Keratinocyte (primary cell): ENCODE data around the gene DNAJA4. TPM values are rescaled to one million over a fixed set of nuclear protein-coding genes. Genes with fewer than 3 reads are reported as not detected.

Experiments used
- DNase-seq: peaks from one replicate; pipeline ENCODE4 v3.0.0-alpha.2; 2011; ENCODE audit warnings: low read depth, missing footprints, low spot score
- FAIRE-seq: peaks from 2 replicates; lab custom pipeline; 2011; peaks lifted over from hg19 to GRCh38; lab: Jason Lieb, UNC
- H2AFZ ChIP-seq: 2 replicates; pipeline ENCODE4 v1.6.0; 2012; ENCODE audit warnings: low read length, control low read depth, inconsistent platforms; ENCODE audit not compliant: control insufficient read depth
- H3K27ac ChIP-seq: 2 replicates; pipeline ENCODE4 v1.5.1; 2011; ENCODE audit warnings: low read length; ENCODE audit not compliant: control insufficient read depth, insufficient read depth
- H3K27me3 ChIP-seq: 3 replicates; pipeline ENCODE4 v1.6.0; 2011; ENCODE audit warnings: low read length; ENCODE audit not compliant: control insufficient read depth, insufficient read depth; ENCODE audit errors: extremely low read depth
- H3K36me3 ChIP-seq, 2 experiments: 2 replicates in 1 of 2; 3 replicates in 1 of 2; pipeline ENCODE4 v1.5.1; 2011; ENCODE audit warnings: low read length in 2 of 2, mild to moderate bottlenecking in 1 of 2; ENCODE audit not compliant: control insufficient read depth in 2 of 2, insufficient read depth in 2 of 2; ENCODE audit errors: extremely low read depth in 1 of 2
- H3K4me1 ChIP-seq: 3 replicates; pipeline ENCODE4 v1.5.1; 2011; ENCODE audit warnings: low read length; ENCODE audit not compliant: control insufficient read depth, insufficient read depth; ENCODE audit errors: extremely low read depth
- H3K4me2 ChIP-seq: 3 replicates; pipeline ENCODE4 v1.6.0; 2011; ENCODE audit warnings: low read depth, low read length; ENCODE audit not compliant: control insufficient read depth, insufficient read depth; ENCODE audit errors: extremely low read depth
- H3K4me3 ChIP-seq, 3 experiments: fragments of 200-600 bp in 1 of 3; sonication (generic) in 1 of 3; 2 replicates in 2 of 3; 3 replicates in 1 of 3; pipeline ENCODE4 v1.5.1; 2011 to 2016; ENCODE audit warnings: low read length in 3 of 3, mild to moderate bottlenecking in 3 of 3, control low read depth in 2 of 3, inconsistent platforms in 1 of 3, low read depth in 1 of 3, mixed read lengths in 1 of 3, mixed run types in 1 of 3, moderate library complexity in 1 of 3; ENCODE audit not compliant: control insufficient read depth in 2 of 3, insufficient read depth in 2 of 3; ENCODE audit errors: extremely low read depth in 1 of 3
- H3K79me2 ChIP-seq: 2 replicates; pipeline ENCODE4 v1.6.0; 2012; ENCODE audit warnings: low read length; ENCODE audit not compliant: control insufficient read depth, insufficient read depth
- H3K9ac ChIP-seq: 3 replicates; pipeline ENCODE4 v1.6.0; 2011; ENCODE audit warnings: low read length; ENCODE audit not compliant: control insufficient read depth, insufficient read depth; ENCODE audit errors: extremely low read depth
- H3K9me1 ChIP-seq: 3 replicates; pipeline ENCODE4 v1.6.0; 2011; ENCODE audit warnings: low read length; ENCODE audit not compliant: control insufficient read depth, insufficient read depth; ENCODE audit errors: extremely low read depth
- H3K9me3 ChIP-seq: 2 replicates; pipeline ENCODE4 v1.5.1; 2012; ENCODE audit warnings: low read depth, low read length; ENCODE audit not compliant: control insufficient read depth
- H4K20me1 ChIP-seq: 3 replicates; pipeline ENCODE4 v1.6.0; 2011; ENCODE audit warnings: low read length; ENCODE audit not compliant: control insufficient read depth, insufficient read depth; ENCODE audit errors: extremely low read depth
- CTCF ChIP-seq, 3 experiments: IDR thresholded peaks in 1 of 3; conservative IDR thresholded peaks in 1 of 3; optimal IDR thresholded peaks in 1 of 3; 2 replicates in 2 of 3; 3 replicates in 1 of 3; pipeline versions ENCODE3 to v1.5.1; 2011; ENCODE audit warnings: low read length in 3 of 3, mild to moderate bottlenecking in 3 of 3, moderate library complexity in 2 of 3, control low read depth in 1 of 3, inconsistent platforms in 1 of 3; ENCODE audit not compliant: insufficient read depth in 2 of 3; ENCODE audit errors: extremely low read depth in 1 of 3
- EZH2 ChIP-seq: IDR thresholded peaks from one replicate; pipeline ENCODE4 v1.6.1; 2012; ENCODE audit warnings: inconsistent platforms, mild to moderate bottlenecking, low read length, moderate library complexity
- dilution Hi-C: fragments of 300-500 bp; cut with MboI; formaldehyde crosslinking; loops from one replicate; pipeline ENCODE4 v1.7.0; 2020; ENCODE audit warnings: low sequenced_read_pairs; ENCODE audit not compliant: extremely low pct_ligation_motif_present
- polyA plus RNA-seq, 5 experiments: library from polyadenylated mRNA; depleted of rRNA in 3 of 5; stranded (reverse) in 3 of 5; stranded (forward) in 1 of 5; unstranded in 1 of 5; fragments of >200 nt; gene quantifications; 1 replicate in 1 of 5; 2 replicates in 3 of 5; 3 replicates in 1 of 5; pipeline versions ENCODE4 v1.2.1 to v1.2.3, GENCODE V29; 2011 to 2012; ENCODE audit warnings: missing spikeins in 2 of 5, low read depth in 1 of 5, low replicate concordance in 1 of 5

DNAJA4 gene
- polyA plus RNA-seq, 1 donor (not counting 4 experiments of a cell fraction or from before 2014, with no cell fraction given), result 4.1 TPM

GRCh38 chr15:78316283-78317083, 52.1 kb downstream of the DNAJA4 start:
- Histone ChIP-seq H3K4me3 (no peak overlapping the region), H3K4me2 (peak overlapping the region; percentile 64), H4K20me1 (no peaks in the 10 kb centered on the region), H3K27me3 (no peaks in the 10 kb centered on the region), H3K27ac (no peak overlapping the region), H3K79me2 (no peaks in the 10 kb centered on the region), H3K4me1 (peaks cover 12% of the 10 kb centered on the region), H2AFZ (peak overlapping the region; percentile 77), H3K9me3 (no peaks in the 10 kb centered on the region), H3K9me1 (no peaks in the 10 kb centered on the region), H3K36me3 (no peaks in the 10 kb centered on the region), H3K9ac (peak overlapping the region; percentile 4)
- TF ChIP-seq CTCF (optimal IDR thresholded peaks at IDR 0.05 in 1 of 3, IDR thresholded peaks at IDR 0.05 in 1 of 3, conservative IDR thresholded peaks at IDR 0.05 in 1 of 3; ENCODE audit: extremely low read depth in 1 of 3, insufficient read depth in 2 of 3, low read length in 3 of 3), result no peak
- no peak for TF ChIP-seq EZH2
- no peak for FAIRE-seq
- dilution Hi-C loops, result no loop called here
- DNase-seq, result no peak

GRCh38 chr15:78317145-78317836, 52.9 kb downstream of the DNAJA4 start:
- Histone ChIP-seq H3K9ac (peak overlapping the region; percentile 4), H3K27ac (no peak overlapping the region), H2AFZ (peak overlapping the region; percentile 77), H3K4me1 (peaks cover 12% of the 10 kb centered on the region), H3K79me2 (no peaks in the 10 kb centered on the region), H3K9me3 (no peaks in the 10 kb centered on the region), H3K4me2 (peak overlapping the region; percentile 64), H3K36me3 (no peaks in the 10 kb centered on the region), H3K4me3 (no peak overlapping the region), H3K9me1 (no peaks in the 10 kb centered on the region), H4K20me1 (no peaks in the 10 kb centered on the region), H3K27me3 (no peaks in the 10 kb centered on the region)
- TF ChIP-seq CTCF (optimal IDR thresholded peaks at IDR 0.05 in 1 of 3, IDR thresholded peaks at IDR 0.05 in 1 of 3, conservative IDR thresholded peaks at IDR 0.05 in 1 of 3; ENCODE audit: extremely low read depth in 1 of 3, insufficient read depth in 2 of 3, low read length in 3 of 3), result peak; percentile 38 to 61 (median 51)
- TF ChIP-seq EZH2, result no peak
- FAIRE-seq, result peak; percentile 91
- peak; percentile 25 for DNase-seq
- dilution Hi-C loops, result no loop called here
